Activated T-helper 17 cell treated with anti-CD3 and anti-CD28 coated beads, Interleukin-2, amount 50 U/mL, for 72 hours (primary cell): ENCODE results near the gene UBTD2. TPM values are rescaled to one million over a fixed set of nuclear protein-coding genes. Genes with fewer than 3 reads are reported as not detected.
"Not testable (repeated sequence)": the region's sequence is repeated elsewhere in the genome, so short reads cannot be mapped to it uniquely, and the experiment has no call there.

ENCODE experiments used
- ATAC-seq: fragments of 150-1000 bp; cut with Tn5 transposase; replicated peaks from 2 replicates; pipeline ENCODE4 v1.10.0; 2021; ENCODE audit warnings: mild to moderate bottlenecking, moderate library complexity
- H3K27ac Mint-ChIP-seq: one replicate; pipeline ENCODE4 v1.8.0; 2022; ENCODE audit warnings: mixed read lengths
- H3K27me3 Mint-ChIP-seq: one replicate; pipeline ENCODE4 v1.8.0; 2022; ENCODE audit warnings: mixed read lengths
- H3K36me3 Mint-ChIP-seq: one replicate; pipeline ENCODE4 v1.8.0; 2022; ENCODE audit warnings: low read depth, mild to moderate bottlenecking, mixed read lengths
- H3K4me1 Mint-ChIP-seq: one replicate; pipeline ENCODE4 v1.8.0; 2022; ENCODE audit warnings: mixed read lengths
- H3K4me3 Mint-ChIP-seq: one replicate; pipeline ENCODE4 v1.8.0; 2022; ENCODE audit warnings: mild to moderate bottlenecking, mixed read lengths
- H3K9me3 Mint-ChIP-seq: one replicate; pipeline ENCODE4 v1.8.0; 2022; ENCODE audit warnings: mixed read lengths
- total RNA-seq, 2 donors: library from RNA; stranded (reverse); gene quantifications; one replicate each; pipeline ENCODE4 v1.2.3, GENCODE V29; 2022

The UBTD2 gene
- total RNA-seq, 2 donors from 2014 or later: 7.7 to 8.3 TPM

- peaks cover 4% of the 10 kb centered on the region for H3K27me3 Mint-ChIP-seq
- no peaks in the 10 kb centered on the region for H3K4me1 Mint-ChIP-seq
- H3K36me3 Mint-ChIP-seq: no peaks in the 10 kb centered on the region
- ATAC-seq: no peak
- H3K4me3 Mint-ChIP-seq: no peak overlapping the region
- no peaks in the 10 kb centered on the region for H3K9me3 Mint-ChIP-seq
- no peak overlapping the region for H3K27ac Mint-ChIP-seq
Measured at GRCh38 chr5:172303162-172303561, 19.6 kb upstream of the UBTD2 start.

- Mint-ChIP-seq H3K4me1 (no peaks in the 10 kb centered on the region), H3K27me3 (peaks cover 4% of the 10 kb centered on the region), H3K4me3 (no peak overlapping the region), H3K36me3 (no peaks in the 10 kb centered on the region), H3K9me3 (no peaks in the 10 kb centered on the region), H3K27ac (no peak overlapping the region)
- no peak for ATAC-seq
Measured at GRCh38 chr5:172302047-172302710, 18.6 kb upstream of the UBTD2 start.

- ATAC-seq: peak; percentile 44
- H3K4me3 Mint-ChIP-seq: no peak overlapping the region
- H3K36me3 Mint-ChIP-seq: no peaks in the 10 kb centered on the region
- no peak overlapping the region for H3K27ac Mint-ChIP-seq
- H3K27me3 Mint-ChIP-seq: peaks cover 6% of the 10 kb centered on the region
- H3K4me1 Mint-ChIP-seq: no peaks in the 10 kb centered on the region
- H3K9me3 Mint-ChIP-seq: no peaks in the 10 kb centered on the region
Measured at GRCh38 chr5:172299916-172300439, 16.4 kb upstream of the UBTD2 start.

GRCh38 chr5:172294831-172295230, 11.3 kb upstream of the UBTD2 start:
- Mint-ChIP-seq H3K4me1 (no peaks in the 10 kb centered on the region), H3K27me3 (peaks cover 3% of the 10 kb centered on the region), H3K36me3 (no peaks in the 10 kb centered on the region), H3K27ac (no peak overlapping the region), H3K9me3 (no peaks in the 10 kb centered on the region), H3K4me3 (no peak overlapping the region)
- no peak for ATAC-seq

- Mint-ChIP-seq H3K36me3 (no peaks in the 10 kb centered on the region), H3K9me3 (no peaks in the 10 kb centered on the region), H3K4me3 (no peak overlapping the region), H3K27me3 (peaks cover 3% of the 10 kb centered on the region), H3K27ac (no peak overlapping the region), H3K4me1 (no peaks in the 10 kb centered on the region)
- ATAC-seq: no peak
Measured at GRCh38 chr5:172293745-172294342, 10.3 kb upstream of the UBTD2 start.

- ATAC-seq: peak; percentile 99
- Mint-ChIP-seq H3K4me3 (no peak overlapping the region), H3K4me1 (no peaks in the 10 kb centered on the region), H3K27me3 (peaks cover 3% of the 10 kb centered on the region), H3K36me3 (no peaks in the 10 kb centered on the region), H3K9me3 (no peaks in the 10 kb centered on the region), H3K27ac (no peak overlapping the region)
Measured at GRCh38 chr5:172293054-172293744, 9.6 kb upstream of the UBTD2 start.

- not testable (repeated sequence) for H3K9me3 Mint-ChIP-seq, H3K4me1 Mint-ChIP-seq, H3K4me3 Mint-ChIP-seq, ATAC-seq, H3K27me3 Mint-ChIP-seq, H3K27ac Mint-ChIP-seq, H3K36me3 Mint-ChIP-seq
Measured at GRCh38 chr5:172291837-172292236, 8.3 kb upstream of the UBTD2 start.

- no peaks in the 10 kb centered on the region for H3K27me3 Mint-ChIP-seq
- H3K4me3 Mint-ChIP-seq: no peak overlapping the region
- H3K36me3 Mint-ChIP-seq: no peaks in the 10 kb centered on the region
- no peak overlapping the region for H3K27ac Mint-ChIP-seq
- no peak for ATAC-seq
- no peaks in the 10 kb centered on the region for H3K9me3 Mint-ChIP-seq
- no peaks in the 10 kb centered on the region for H3K4me1 Mint-ChIP-seq
Measured at GRCh38 chr5:172288465-172288864, 4.9 kb upstream of the UBTD2 start.

GRCh38 chr5:172287140-172287539, 3.6 kb upstream of the UBTD2 start:
- H3K27me3 Mint-ChIP-seq, H3K9me3 Mint-ChIP-seq, H3K27ac Mint-ChIP-seq, H3K4me1 Mint-ChIP-seq, ATAC-seq, H3K4me3 Mint-ChIP-seq, H3K36me3 Mint-ChIP-seq: not testable (repeated sequence)

GRCh38 chr5:172285226-172286143, 1.9 kb upstream of the UBTD2 start:
- H3K27ac Mint-ChIP-seq: no peak overlapping the region
- H3K27me3 Mint-ChIP-seq: no peaks in the 10 kb centered on the region
- H3K4me3 Mint-ChIP-seq: peak overlapping the region; percentile 85
- H3K4me1 Mint-ChIP-seq: peaks cover 5% of the 10 kb centered on the region
- H3K9me3 Mint-ChIP-seq: no peaks in the 10 kb centered on the region
- no peak for ATAC-seq
- H3K36me3 Mint-ChIP-seq: no peaks in the 10 kb centered on the region

- peak overlapping the region; percentile 85 for H3K4me3 Mint-ChIP-seq
- ATAC-seq: no peak
- H3K36me3 Mint-ChIP-seq: no peaks in the 10 kb centered on the region
- H3K9me3 Mint-ChIP-seq: no peaks in the 10 kb centered on the region
- peaks cover 5% of the 10 kb centered on the region for H3K4me1 Mint-ChIP-seq
- H3K27me3 Mint-ChIP-seq: no peaks in the 10 kb centered on the region
- H3K27ac Mint-ChIP-seq: no peak overlapping the region
Measured at GRCh38 chr5:172284611-172284980, 1.0 kb upstream of the UBTD2 start.

GRCh38 chr5:172283862-172284610, 472 bp upstream of the UBTD2 start:
- Mint-ChIP-seq H3K4me3 (peak overlapping the region; percentile 85), H3K9me3 (no peaks in the 10 kb centered on the region), H3K27ac (peak overlapping the region; percentile 79), H3K4me1 (peaks cover 5% of the 10 kb centered on the region), H3K36me3 (no peaks in the 10 kb centered on the region), H3K27me3 (no peaks in the 10 kb centered on the region)
- peak; percentile 93 for ATAC-seq

GRCh38 chr5:172282272-172283019, 1.1 kb downstream of the UBTD2 start:
- H3K36me3 Mint-ChIP-seq: no peaks in the 10 kb centered on the region
- peak overlapping the region; percentile 88 for H3K4me3 Mint-ChIP-seq
- no peaks in the 10 kb centered on the region for H3K27me3 Mint-ChIP-seq
- H3K27ac Mint-ChIP-seq: peak overlapping the region; percentile 78
- H3K4me1 Mint-ChIP-seq: peaks cover 5% of the 10 kb centered on the region
- no peak for ATAC-seq
- H3K9me3 Mint-ChIP-seq: no peaks in the 10 kb centered on the region
